HG03135 (cell line): ENCODE data around the gene CPTP.
A peak's percentile ranks its signal among the peaks of the same experiment; 100 is the strongest.
"Not testable (repeated sequence)": the region's sequence is repeated elsewhere in the genome, so short reads cannot be mapped to it uniquely, and the experiment has no call there.

Source experiments
- ATAC-seq: cut with Tn5 transposase; IDR thresholded peaks from one replicate; pipeline ENCODE4 v1.9.1; 2021; ENCODE audit warnings: mild to moderate bottlenecking, moderate library complexity; ENCODE audit not compliant: unreplicated experiment

CPTP gene

DNA sequence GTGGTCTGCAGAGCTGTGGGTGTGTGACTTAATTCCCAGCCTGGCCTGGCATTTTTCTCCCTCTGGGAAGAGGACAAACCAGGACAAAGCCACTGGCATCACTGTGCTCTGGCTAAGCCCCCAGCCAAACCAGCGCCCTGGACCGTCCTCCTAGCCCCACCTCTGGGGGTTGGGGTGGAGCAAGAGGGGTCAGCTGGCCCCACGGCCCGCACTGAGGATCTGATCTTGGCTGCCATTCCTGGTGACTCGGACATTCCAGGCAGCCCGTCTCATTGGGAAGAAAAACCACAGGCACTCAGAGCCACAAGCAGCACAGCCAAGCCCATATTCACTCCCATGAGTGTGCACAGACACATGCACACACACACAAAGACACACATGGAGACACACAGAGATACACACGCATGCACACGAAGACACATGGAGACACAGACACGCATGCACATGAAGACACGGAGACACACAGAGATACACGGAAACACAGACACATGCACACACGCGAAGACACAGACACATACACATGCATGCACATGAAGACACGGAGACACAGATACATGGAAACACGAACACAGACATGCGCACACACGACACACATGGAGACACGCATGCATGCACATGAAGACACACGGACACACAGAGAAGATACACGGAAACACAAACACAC lies 36.0 kb downstream of the CPTP start:
- ATAC-seq, result no peak

GRCh38 chr1:1361233-1361981 lies 36.8 kb downstream of the CPTP start:
- no peak for ATAC-seq

- ATAC-seq, result no peak
Observed at GRCh38 chr1:1361982-1362423, 37.4 kb downstream of the CPTP start.

DNA sequence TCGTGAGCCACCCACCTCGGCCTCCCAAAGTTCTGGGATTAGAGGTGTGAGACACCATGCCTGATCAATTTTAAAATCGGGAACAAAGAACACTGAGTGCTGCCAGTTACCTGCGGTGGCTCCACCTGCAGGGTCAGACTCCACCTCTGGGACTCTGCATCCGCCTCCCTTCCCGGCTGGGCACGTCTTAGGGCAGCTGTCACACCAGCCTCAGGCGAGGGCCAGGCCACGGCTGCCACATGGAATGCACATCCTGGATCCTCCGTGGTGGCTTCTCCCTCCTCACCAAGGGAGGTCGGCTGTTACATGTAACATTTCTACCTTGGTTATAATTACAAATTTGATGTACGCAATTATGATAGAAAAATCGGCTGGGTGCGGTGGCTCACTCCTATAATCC lies 39.7 kb downstream of the CPTP start:
- ATAC-seq, result no peak

DNA sequence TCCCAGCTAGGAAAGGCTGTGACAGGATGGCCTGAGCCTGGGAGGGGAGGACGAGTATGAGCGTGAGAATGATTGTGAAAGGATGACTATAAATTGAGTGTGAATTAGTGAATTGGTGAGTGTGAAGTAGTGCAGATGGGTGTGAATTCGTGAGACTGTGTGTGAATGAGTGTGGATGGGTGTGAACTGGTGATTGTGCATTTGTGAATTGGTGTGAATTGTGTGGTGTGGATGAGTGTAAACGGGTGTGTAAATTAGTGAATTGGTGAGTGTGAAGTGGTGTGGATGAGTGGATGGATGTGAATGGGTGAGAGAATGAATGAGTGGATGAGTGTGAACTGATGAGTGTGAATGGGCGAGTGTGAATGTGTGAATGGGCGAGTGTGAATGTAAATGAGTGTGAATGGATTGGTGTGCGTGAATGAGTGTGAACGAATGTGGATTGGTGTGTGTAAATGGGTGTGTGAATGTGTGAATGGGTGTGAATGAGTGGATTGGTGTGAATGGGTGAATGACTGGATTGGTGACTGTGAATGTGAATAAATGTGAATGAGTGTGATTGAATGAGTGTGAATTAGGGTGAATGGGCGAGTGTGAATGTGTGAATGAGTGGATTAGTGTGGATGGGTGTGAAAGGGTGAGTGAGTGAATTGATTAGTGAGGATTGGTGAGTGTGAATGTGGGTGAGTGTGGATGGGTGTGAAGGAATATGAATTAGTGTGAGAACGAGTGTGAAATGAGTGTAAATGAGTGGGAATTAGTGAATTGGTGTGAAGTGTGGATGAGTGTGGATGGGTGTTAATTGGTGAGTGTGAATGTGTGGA lies 41.5 kb downstream of the CPTP start:
- ATAC-seq, result no peak

- ATAC-seq, result no peak
Observed at GRCh38 chr1:1366699-1367066, 42.1 kb downstream of the CPTP start.

- no peak for ATAC-seq
Observed at GRCh38 chr1:1367315-1367714, 42.7 kb downstream of the CPTP start.

DNA sequence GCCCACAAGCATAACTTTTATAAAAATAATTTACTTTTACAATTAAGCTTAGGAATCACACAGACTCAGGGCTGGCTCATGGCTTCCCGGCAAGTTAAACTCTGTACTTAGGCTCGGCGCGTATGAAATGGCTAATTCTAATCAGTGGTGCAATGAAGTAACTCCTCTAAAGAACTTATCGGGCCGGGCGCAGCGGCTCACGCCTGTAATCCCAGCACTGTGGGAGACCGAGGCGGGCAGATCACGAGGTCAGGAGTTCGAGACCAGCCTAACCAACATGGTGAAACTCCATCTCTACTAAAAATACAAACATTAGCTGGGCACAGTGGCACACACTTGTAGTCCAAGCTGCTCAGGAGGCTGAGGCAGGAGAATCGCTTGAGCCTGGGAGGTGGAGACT lies 45.5 kb downstream of the CPTP start:
- not testable (repeated sequence) for ATAC-seq

GRCh38 chr1:1370771-1371300 lies 46.2 kb downstream of the CPTP start:
- no peak for ATAC-seq

- no peak for ATAC-seq
Observed at GRCh38 chr1:1371364-1371745, 46.8 kb downstream of the CPTP start.

DNA sequence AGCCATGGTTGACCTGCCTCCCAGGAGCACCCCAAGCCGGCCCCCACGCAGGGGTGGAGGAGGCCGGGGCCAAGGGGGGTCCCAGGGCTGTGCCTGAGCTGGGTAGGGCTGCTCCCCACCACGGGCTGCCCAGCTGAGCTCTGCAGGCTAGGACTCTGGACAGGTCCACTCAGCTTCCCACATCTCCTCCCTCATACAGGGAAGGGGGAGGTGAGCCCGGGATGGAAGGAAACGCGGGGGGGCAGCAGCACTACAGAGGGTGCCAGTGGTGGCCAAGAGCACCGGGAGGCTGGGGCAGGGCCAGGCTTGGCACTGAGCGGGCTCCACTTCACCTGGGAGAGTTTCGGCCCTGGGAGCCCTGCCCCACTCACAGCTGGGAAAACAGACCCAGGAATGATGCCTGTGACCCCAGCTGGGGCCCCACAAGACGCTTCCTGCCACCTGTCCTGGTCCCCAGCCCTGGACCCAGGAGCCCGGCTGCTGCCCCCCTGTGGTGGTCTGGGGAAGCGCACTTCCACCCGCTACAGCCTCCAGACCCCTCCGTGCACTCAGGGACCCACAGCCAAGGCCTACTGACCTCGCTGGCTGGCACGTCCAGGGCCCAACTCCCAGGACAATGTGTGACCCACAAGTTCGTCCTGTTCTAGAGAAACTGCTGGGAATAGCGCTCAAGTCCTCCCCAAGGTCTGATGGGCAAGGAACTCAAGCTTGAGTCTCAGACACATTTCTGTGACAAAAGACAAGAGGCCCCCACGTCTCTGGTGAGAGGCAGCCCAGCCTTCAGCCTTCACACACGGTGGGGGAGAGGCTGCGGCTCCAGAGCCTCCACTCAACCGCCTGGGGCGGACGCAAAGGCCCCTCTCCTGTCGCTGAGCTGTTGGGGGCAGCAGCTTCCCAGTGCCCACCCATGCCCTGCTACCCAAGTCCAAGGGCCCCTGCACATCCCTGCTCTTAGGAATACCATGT lies 47.4 kb downstream of the CPTP start:
- no peak for ATAC-seq

DNA sequence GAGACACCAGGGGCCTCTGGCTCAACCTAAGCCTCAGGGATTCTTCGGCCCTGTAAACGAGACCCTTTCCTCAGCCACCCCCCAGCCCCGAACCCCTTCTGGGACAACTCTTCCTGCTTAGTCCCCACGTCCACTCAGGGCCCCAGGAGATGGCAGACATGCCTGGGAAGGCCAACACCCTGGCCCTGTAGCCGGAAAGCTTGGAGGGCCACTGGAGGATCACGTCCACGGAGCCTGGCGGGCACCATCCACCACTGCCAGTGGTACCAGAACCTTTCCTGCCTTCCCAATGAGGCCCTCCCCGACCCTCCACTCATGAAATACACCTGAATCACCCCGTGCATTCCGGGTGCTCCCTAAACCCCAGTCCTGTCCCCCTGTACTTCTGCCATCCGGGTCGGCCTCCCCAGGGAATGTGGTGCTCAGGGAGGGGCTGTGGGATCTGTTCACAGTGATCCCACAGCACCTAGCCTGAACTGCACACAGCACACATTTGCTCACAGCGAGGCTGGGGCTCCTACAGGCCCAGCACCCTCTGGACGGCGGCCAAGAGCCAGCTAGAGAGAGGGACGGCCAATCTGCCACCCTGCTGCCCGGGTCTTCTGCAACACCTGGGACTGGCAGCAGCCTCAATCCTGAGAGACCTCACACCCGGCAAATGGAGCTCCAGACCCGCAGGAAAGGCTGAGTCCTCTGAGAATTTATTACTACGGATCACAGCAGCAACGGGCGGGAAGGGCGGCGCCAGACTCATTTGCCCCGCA lies 48.6 kb downstream of the CPTP start:
- no peak for ATAC-seq

GRCh38 chr1:1373815-1374588 lies 49.4 kb downstream of the CPTP start:
- no peak for ATAC-seq

DNA sequence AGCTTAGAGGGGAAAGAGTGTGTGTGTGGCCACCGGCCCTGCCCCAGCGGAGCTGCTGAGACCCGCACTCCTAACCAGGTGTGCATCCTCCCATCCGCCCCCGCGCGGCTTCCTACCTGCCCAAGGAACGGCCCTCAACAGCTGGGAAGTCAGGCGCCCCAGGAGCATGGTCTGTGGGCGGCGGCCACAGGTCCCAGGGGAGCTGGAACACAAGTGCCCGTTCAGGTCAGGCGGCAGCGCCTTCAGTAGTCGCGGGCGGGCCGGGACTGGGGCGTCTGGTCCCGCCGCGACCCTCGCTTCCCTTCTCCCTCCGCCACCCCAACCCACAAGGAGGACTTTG lies 50.0 kb downstream of the CPTP start:
- ATAC-seq, result peak; percentile 5

GRCh38 chr1:1374929-1375662 lies 50.5 kb downstream of the CPTP start, which contains the start of gene AURKAIP1:
Gene AURKAIP1, minus strand, starts transcription at chr1:1375207. Its CDS starts 451 bp downstream, at chr1:1374756.
- peak; percentile 81 for ATAC-seq

DNA sequence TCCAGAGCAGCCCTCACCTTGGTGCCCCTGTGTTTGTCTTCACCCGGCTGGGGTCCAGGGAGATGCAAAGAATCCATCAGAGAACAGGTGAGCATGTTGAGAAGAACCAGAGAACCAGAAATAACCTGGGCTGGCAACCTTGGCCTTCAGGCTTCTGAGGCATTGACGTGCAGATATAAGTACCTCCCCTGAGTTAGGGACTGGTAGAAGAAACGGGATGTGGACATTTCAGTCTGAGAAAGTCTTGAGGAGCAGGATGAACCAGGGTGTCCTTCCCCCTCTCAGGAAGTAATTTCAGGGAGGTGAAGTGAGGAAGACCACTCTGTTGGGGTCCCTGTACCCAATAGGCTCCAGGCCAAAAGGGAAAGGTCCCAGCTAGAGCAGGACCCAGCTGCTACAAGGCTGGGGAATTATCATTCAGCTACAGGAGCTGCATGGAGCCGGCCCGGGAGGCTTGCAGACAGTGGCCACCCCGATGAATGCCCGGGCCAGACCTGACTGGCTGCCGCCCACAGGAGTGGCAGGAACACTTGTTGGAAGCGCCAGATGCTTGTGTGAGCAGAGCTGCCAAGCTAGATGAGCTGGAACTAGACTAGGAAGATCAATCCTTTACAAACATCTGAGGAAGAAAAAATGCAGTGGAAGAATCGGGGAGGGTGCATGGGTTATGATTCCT lies 52.1 kb downstream of the CPTP start:
- ATAC-seq, result no peak

- no peak for ATAC-seq
Observed at GRCh38 chr1:1377540-1378205, 53.1 kb downstream of the CPTP start.
